ENCODE results near the gene CASP9.

GRCh38 chr1:15445390-15446122 is 78.5 kb downstream of the CASP9 start:
- no peak for TF ChIP-seq CTCF (IDR thresholded peaks at IDR 0.05)
- no peak for TF ChIP-seq POLR2A (IDR thresholded peaks at IDR 0.05)

Data from vagina (tissue), 2 donors.